Right kidney (tissue), 9 donors: ENCODE data around the gene SLC12A4.
"Not testable (repeated sequence)": the region's sequence is repeated elsewhere in the genome, so short reads cannot be mapped to it uniquely, and the experiment has no call there.

ENCODE experiments used
- DNase-seq: peaks from one replicate; pipeline ENCODE4 v3.0.0-alpha.2; 2016
- long read RNA-seq, 8 donors: transcript quantifications; one replicate each; lab custom pipeline, GENCODE V29; 2026

The SLC12A4 gene
- long read RNA-seq, donor 1, partial matches to known transcripts = 7 of 9 reads
- long read RNA-seq, donor 1, other reads (novel, unspliced or antisense) = 0 of 9 reads
- long read RNA-seq, donor 2, full-length matches to known transcripts = 1 of 1 reads
- long read RNA-seq, donor 2, partial matches to known transcripts = 0 of 1 reads
- long read RNA-seq, donor 2, other reads (novel, unspliced or antisense) = 0 of 1 reads
- long read RNA-seq, donor 3 = 0 reads
- long read RNA-seq, donor 4, partial matches to known transcripts = 10 of 11 reads
- long read RNA-seq, donor 4, other reads (novel, unspliced or antisense) = 0 of 11 reads
- long read RNA-seq, donor 5, full-length matches to known transcripts = 1 of 1 reads
- long read RNA-seq, donor 5, partial matches to known transcripts = 0 of 1 reads
- long read RNA-seq, donor 5, other reads (novel, unspliced or antisense) = 0 of 1 reads
- long read RNA-seq, donor 6, full-length matches to known transcripts = 1 of 6 reads
- long read RNA-seq, donor 6, partial matches to known transcripts = 5 of 6 reads
- long read RNA-seq, donor 6, other reads (novel, unspliced or antisense) = 0 of 6 reads
- long read RNA-seq, donor 7 = 0 reads
- long read RNA-seq, donor 8, full-length matches to known transcripts = 1 of 1 reads
- long read RNA-seq, donor 8, partial matches to known transcripts = 0 of 1 reads
- long read RNA-seq, donor 8, other reads (novel, unspliced or antisense) = 0 of 1 reads

GRCh38 chr16:67968400-67969253 is at the start of gene SLC12A4:
Gene SLC12A4, minus strand, starts transcription at chr16:67968637. Its CDS starts 84 bp downstream, at chr16:67968553.
- peak; percentile 86 for DNase-seq

DNA sequence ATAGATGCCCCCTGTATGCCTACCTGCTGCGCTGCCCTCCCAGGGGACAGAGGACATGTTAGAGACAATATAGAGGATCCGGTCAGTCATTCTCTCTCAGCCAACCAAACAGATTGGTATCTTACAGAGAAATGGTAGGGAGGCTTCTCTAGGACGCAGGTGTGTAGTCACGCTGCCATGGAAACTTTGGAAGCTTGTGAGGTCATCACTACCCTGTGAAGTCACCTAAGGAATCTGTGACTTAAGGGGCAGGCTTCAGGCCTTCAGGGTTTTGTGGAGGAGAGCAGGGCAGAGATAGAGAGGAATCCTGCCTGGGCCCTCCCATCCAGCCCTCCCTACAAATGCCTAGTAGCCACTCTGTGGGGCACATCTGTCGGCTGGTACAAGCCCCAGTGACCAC is 47.2 kb upstream of the SLC12A4 start, which contains the start of gene DPEP2NB:
Gene DPEP2NB, minus strand, starts transcription at position 231 of the 400 bp plus-strand sequence. Its CDS starts 141 bp downstream, at position 90.
- DNase-seq = no peak

DNA sequence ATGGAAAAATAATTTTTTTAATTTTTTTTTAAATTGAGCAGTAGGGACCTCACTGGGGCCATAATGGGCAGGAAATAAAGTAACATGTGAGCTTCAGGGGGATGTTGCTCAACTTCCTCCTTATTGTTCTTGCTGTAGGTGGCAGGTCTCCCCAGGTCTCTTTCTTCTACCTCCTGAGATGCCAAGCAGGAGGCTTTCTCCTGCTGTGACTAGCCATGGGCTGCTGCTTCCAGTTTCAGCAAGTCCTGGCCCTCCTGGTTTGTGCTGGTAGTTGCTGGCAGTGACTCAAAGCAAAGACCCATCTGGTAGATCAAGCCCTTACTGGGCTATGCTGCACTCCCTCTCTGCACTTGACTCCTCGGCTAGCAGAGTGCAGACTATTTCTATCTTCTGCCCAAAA is 45.0 kb upstream of the SLC12A4 start:
- no peak for DNase-seq

DNA sequence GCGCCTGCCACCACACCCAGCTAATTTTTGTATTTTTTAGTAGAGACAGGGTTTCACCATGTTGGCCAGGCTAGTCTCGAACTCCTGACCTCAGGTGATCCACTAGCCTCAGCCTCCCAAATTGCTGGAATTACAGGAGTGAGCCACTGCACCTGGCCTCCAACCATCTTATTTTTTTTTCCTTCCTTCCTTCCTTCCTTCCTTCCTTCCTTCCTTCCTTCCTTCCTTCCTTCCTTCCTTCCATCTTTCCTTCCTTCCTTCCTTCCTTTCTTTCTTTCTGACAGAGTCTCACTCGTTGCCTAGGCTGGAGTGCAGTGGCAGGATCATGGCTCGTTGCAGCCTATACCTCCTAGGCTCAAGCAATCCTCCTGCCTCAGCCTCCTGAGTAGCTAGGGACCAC is 41.4 kb upstream of the SLC12A4 start:
- DNase-seq = not testable (repeated sequence)

- DNase-seq = no peak
These were observed 40.8 kb upstream of the SLC12A4 start for GRCh38 chr16:68009157-68009735.

DNA sequence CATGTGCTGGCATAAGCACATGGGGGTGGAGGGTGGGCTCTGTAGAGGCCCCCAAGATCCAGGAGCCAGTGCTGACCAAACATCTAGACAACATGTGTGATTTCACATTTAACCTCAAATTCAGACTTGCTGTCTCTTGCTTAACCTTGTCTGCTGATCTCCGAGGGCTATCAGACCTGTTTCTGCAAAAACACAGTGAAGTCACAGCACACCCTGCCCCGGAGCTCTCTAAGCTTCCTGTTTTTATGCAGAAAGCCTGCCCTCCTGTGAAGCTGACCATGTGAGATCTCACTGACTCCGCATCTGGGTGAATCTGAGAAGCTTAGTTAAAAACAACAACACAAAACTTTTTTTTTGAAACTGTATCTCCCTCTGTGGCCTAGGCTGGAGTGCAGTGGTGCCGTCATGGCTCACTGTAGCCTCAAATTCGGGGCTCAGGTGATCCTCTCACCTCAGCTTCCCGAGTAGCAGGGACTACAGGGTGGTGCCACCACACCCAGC is 37.4 kb upstream of the SLC12A4 start:
- no peak for DNase-seq

GRCh38 chr16:68005211-68005610 is 36.8 kb upstream of the SLC12A4 start:
- DNase-seq = no peak

- no peak for DNase-seq
These were observed 34.6 kb upstream of the SLC12A4 start for GRCh38 chr16:68003031-68003430.

- DNase-seq = no peak
These were observed 32.0 kb upstream of the SLC12A4 start for GRCh38 chr16:68000450-68000849.

DNA sequence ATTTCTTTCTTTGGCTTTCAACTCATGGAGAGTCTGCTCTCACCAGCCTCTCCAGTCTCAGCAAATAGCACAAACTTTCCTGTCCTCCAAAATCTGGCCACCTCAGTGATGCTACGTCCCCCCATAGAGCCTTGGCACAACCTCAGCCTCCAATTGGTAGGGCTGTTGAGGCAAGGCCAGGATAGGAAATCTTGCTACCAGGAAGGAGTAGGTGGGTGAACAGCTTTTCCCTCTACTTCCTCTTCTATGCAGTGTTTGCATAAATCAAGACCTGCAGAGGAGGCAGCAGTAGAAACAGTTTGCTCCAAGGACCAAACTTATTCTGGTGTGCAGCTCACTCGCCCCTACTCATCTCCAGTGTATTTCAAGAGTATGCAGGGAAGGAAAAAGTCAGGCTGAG is 31.5 kb upstream of the SLC12A4 start:
- no peak for DNase-seq

GRCh38 chr16:67998779-67999688 is 30.6 kb upstream of the SLC12A4 start, which contains the start of gene DPEP2:
Gene DPEP2, minus strand, starts transcription at chr16:67999484. Its CDS starts 6,272 bp downstream, at chr16:67993212.
- DNase-seq = not testable (repeated sequence)

DNA sequence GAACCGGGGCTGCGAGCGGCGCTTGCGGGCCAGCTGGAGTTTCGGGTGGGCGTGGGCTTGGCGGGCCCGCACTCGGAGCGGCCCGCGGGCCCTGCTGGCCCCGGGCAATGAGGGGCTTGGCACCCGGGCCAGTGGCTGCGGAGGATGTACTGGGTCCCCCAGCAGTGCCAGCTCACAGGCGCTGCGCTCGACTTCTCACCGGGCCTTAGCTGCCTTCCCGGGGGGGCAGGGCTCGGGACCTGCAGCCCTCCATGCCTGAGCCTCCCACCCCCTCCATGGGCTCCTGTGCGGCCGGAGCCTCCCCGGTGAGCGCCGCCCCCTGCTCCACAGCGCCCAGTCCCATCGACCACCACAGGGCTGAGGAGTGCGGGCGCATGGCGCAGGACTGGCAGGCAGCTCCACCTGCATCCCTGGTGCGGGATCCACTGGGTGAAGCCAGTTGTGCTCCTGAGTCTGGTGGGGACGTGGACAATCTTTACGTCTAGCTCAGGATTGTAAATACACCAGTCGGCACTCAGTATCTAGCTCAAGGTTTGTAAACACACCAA is 29.9 kb upstream of the SLC12A4 start:
- not testable (repeated sequence) for DNase-seq

DNA sequence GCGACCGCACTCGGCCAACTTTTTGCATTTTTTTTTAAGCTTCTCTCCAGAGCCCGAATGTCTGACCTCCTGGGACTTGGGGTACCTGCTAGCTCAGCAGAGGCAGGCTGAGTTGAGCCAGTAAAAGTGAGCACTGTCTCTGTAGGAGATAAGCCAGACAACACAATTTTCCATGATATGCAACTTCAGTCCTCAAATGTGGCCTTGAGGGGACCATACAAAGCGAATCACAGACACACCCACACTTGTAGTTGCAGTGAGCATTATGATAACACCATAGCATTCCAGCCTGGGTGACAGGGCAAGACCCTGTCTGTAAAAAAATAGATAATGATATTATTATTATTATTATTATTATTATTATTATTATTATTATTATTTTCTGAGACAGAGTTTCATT is 28.2 kb upstream of the SLC12A4 start:
- no peak for DNase-seq

DNA sequence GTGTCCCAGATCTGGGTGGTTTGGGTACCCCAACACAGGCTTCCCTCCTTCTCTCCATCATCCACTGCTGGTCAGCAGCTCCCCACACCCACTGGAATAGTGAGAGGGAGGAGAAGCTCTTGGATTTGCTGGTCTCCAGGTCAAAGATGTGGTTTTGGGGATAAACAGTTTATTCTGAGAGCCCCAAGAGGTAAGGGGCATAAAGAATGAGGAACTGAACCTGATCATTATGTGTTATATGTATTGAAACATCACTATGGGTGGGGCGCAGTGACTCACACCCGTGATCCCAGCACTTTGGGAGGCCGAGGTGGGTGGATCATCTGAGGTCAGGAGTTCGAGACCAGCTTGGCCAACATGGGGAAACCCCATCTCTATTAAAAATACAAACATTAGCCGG is 27.0 kb upstream of the SLC12A4 start:
- no peak for DNase-seq

DNA sequence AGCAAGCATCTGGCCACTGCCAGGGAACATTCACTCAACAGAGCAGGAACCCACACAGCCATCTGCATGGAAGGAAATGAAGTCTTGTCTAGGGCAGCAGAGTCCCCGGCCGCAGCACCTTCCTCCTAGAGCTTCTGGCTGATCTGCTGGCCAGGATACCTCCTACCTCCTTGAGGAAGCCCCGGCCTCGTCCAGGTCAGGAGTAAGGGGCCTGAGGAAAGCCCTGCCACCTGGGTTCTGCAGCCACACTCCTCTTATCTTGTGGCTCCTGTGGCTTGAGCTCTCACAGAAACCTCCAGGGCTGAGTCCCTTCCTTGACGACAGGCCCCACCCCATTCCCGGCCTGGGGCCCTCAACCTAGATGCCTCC is 25.6 kb upstream of the SLC12A4 start:
- not testable (repeated sequence) for DNase-seq

- DNase-seq = peak; percentile 78
These were observed 25.0 kb upstream of the SLC12A4 start for GRCh38 chr16:67993207-67994039.

- DNase-seq = no peak
These were observed 24.3 kb upstream of the SLC12A4 start for GRCh38 chr16:67992661-67993206.

DNA sequence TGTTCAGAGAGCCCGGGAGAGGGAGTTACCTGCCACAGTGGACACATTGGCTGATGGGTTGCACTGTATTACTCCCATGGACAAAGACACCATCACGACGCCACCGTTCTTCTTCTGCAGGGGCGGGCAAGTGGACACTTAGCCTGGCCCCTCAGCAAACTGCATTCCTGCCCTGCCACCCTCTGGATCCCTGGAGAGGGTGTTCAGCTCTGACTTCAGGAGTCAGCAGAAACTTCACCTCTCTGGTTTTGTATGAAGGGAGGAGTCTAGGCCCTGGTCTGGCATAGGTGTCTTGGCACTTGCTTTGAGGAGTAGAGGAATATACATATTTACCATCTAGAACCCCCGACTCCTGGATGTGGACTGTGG is 21.6 kb upstream of the SLC12A4 start:
- DNase-seq = no peak

- no peak for DNase-seq
These were observed 21.0 kb upstream of the SLC12A4 start for GRCh38 chr16:67989322-67990017.
